Epithelial cell of esophagus (primary cell): Measurements from ENCODE around the gene FAM3D.

Experiments used
- DNase-seq: peaks from one replicate; pipeline ENCODE4 v3.0.0; 2010; ENCODE audit warnings: low read depth
- H3K4me3 ChIP-seq: 2 replicates; pipeline ENCODE4 v1.5.1; 2011; ENCODE audit warnings: mild to moderate bottlenecking, low read length, control low read depth
- CTCF ChIP-seq: IDR thresholded peaks from 2 replicates; pipeline ENCODE4 v1.5.1; 2011; ENCODE audit warnings: low read depth, mild to moderate bottlenecking, low read length, control low read depth, inconsistent platforms; ENCODE audit not compliant: insufficient read depth; ENCODE audit errors: missing control alignments

FAM3D gene

GRCh38 chr3:58623961-58624360 is 42.6 kb downstream of the FAM3D start:
- TF ChIP-seq CTCF, result no peak
- no peak for DNase-seq
- H3K4me3 ChIP-seq, result no peak overlapping the region

GRCh38 chr3:58623478-58623877 is 43.1 kb downstream of the FAM3D start:
- TF ChIP-seq CTCF, result no peak
- H3K4me3 ChIP-seq, result no peak overlapping the region
- no peak for DNase-seq

GRCh38 chr3:58622892-58623291 is 43.7 kb downstream of the FAM3D start:
- DNase-seq, result no peak

GRCh38 chr3:58622436-58622835 is 44.1 kb downstream of the FAM3D start:
- no peak for TF ChIP-seq CTCF
- DNase-seq, result no peak
- no peak overlapping the region for H3K4me3 ChIP-seq

More at GRCh38 chr3:58622892-58623291, 43.7 kb downstream of the FAM3D start:
- no peak overlapping the region for H3K4me3 ChIP-seq
- TF ChIP-seq CTCF, result no peak

- no peak for DNase-seq
- no peak for TF ChIP-seq CTCF
- H3K4me3 ChIP-seq, result no peak overlapping the region
Measured at GRCh38 chr3:58621086-58621830, 45.3 kb downstream of the FAM3D start.

GRCh38 chr3:58620421-58620820 is 46.2 kb downstream of the FAM3D start:
- DNase-seq, result no peak
- H3K4me3 ChIP-seq, result no peak overlapping the region
- no peak for TF ChIP-seq CTCF

- no peak overlapping the region for H3K4me3 ChIP-seq
- no peak for TF ChIP-seq CTCF
- DNase-seq, result no peak
Measured at GRCh38 chr3:58617338-58617761, 49.2 kb downstream of the FAM3D start.
